ENCODE measurements around the gene ZC3HAV1L.

GRCh38 chr7:138981332-138982203 lies 54.3 kb downstream of the ZC3HAV1L start, which contains the start of gene KIAA1549:
- TF ChIP-seq, protein P1, sequence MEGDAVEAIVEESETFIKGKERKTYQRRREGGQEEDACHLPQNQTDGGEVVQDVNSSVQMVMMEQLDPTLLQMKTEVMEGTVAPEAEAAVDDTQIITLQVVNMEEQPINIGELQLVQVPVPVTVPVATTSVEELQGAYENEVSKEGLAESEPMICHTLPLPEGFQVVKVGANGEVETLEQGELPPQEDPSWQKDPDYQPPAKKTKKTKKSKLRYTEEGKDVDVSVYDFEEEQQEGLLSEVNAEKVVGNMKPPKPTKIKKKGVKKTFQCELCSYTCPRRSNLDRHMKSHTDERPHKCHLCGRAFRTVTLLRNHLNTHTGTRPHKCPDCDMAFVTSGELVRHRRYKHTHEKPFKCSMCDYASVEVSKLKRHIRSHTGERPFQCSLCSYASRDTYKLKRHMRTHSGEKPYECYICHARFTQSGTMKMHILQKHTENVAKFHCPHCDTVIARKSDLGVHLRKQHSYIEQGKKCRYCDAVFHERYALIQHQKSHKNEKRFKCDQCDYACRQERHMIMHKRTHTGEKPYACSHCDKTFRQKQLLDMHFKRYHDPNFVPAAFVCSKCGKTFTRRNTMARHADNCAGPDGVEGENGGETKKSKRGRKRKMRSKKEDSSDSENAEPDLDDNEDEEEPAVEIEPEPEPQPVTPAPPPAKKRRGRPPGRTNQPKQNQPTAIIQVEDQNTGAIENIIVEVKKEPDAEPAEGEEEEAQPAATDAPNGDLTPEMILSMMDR (IDR thresholded peaks at IDR 0.05) = peak; percentile 68
- TF ChIP-seq POLR2A (IDR thresholded peaks at IDR 0.05; ENCODE audit: low read length) = no peak
- no peak for TF ChIP-seq ZFP36 (IDR thresholded peaks at IDR 0.05; ENCODE audit: borderline replicate concordance, partially characterized antibody)
- no peak for TF ChIP-seq FOSL2 (IDR thresholded peaks at IDR 0.05)
- no peak for TF ChIP-seq FOSL2 (CRISPR knock-in tag; IDR thresholded peaks at IDR 0.05)
- TF ChIP-seq, protein P2, sequence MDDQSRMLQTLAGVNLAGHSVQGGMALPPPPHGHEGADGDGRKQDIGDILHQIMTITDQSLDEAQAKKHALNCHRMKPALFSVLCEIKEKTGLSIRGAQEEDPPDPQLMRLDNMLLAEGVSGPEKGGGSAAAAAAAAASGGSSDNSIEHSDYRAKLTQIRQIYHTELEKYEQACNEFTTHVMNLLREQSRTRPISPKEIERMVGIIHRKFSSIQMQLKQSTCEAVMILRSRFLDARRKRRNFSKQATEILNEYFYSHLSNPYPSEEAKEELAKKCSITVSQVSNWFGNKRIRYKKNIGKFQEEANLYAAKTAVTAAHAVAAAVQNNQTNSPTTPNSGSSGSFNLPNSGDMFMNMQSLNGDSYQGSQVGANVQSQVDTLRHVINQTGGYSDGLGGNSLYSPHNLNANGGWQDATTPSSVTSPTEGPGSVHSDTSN (IDR thresholded peaks at IDR 0.05) = no peak
- no peak for TF ChIP-seq EP300 (IDR thresholded peaks at IDR 0.05)
- no peak for TF ChIP-seq CBX2 (IDR thresholded peaks at IDR 0.05; ENCODE audit: borderline replicate concordance, low read depth)
- TF ChIP-seq BHLHE40 (IDR thresholded peaks at IDR 0.05; ENCODE audit: low read depth, low read length) = no peak
- TF ChIP-seq EHMT2 (IDR thresholded peaks at IDR 0.05; ENCODE audit: low read depth) = no peak
- no peak for TF ChIP-seq REST (IDR thresholded peaks at IDR 0.05)
- TF ChIP-seq NPAS2 (CRISPR knock-in tag; IDR thresholded peaks at IDR 0.05; ENCODE audit: borderline replicate concordance) = no peak
- TF ChIP-seq PHF8 (IDR thresholded peaks at IDR 0.05; ENCODE audit: borderline replicate concordance, low read depth) = peak; percentile 78
- peak; percentile 65 for TF ChIP-seq SMC3 (IDR thresholded peaks at IDR 0.05)
